GM12873 (cell line): ENCODE results near the gene ACTG1.

Experiments
- TF ChIP-seq, protein P1 (sequence below): IDR thresholded peaks from 2 replicates; pipeline ENCODE4 v1.5.1; 2012; ENCODE audit warnings: low read depth, mild to moderate bottlenecking, moderate library complexity, low read length, control low read depth; ENCODE audit not compliant: insufficient read depth; ENCODE audit errors: missing control alignments

The ACTG1 gene

DNA sequence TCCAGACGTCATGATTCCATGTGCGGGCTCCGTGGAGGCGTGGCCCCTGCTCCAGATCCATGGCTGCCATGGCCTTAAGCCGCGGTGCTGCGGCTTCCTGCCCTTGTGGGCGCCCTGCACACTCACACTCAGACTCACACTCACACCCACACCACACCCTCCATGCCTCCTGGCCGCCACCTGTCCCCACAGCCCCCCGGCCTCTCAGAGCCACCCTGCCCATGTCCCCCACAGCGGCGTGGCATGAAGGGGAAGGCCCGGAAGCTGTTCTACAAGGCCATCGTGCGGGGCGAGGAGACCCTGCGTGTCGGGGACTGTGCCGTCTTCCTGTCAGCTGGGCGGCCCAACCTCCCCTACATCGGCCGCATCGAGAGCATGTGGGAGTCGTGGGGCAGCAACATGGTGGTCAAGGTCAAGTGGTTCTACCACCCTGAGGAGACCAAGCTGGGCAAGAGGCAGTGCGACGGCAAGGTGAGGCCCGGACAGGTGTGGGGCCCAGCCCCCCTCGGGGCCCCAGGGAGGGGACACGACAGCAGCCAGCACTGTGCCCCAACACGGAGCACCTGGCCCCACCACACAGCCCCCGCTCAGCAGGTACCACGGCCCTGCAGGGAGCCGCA lies 50.0 kb downstream of the ACTG1 start:
- TF ChIP-seq, protein P1, sequence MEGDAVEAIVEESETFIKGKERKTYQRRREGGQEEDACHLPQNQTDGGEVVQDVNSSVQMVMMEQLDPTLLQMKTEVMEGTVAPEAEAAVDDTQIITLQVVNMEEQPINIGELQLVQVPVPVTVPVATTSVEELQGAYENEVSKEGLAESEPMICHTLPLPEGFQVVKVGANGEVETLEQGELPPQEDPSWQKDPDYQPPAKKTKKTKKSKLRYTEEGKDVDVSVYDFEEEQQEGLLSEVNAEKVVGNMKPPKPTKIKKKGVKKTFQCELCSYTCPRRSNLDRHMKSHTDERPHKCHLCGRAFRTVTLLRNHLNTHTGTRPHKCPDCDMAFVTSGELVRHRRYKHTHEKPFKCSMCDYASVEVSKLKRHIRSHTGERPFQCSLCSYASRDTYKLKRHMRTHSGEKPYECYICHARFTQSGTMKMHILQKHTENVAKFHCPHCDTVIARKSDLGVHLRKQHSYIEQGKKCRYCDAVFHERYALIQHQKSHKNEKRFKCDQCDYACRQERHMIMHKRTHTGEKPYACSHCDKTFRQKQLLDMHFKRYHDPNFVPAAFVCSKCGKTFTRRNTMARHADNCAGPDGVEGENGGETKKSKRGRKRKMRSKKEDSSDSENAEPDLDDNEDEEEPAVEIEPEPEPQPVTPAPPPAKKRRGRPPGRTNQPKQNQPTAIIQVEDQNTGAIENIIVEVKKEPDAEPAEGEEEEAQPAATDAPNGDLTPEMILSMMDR: no peak

DNA sequence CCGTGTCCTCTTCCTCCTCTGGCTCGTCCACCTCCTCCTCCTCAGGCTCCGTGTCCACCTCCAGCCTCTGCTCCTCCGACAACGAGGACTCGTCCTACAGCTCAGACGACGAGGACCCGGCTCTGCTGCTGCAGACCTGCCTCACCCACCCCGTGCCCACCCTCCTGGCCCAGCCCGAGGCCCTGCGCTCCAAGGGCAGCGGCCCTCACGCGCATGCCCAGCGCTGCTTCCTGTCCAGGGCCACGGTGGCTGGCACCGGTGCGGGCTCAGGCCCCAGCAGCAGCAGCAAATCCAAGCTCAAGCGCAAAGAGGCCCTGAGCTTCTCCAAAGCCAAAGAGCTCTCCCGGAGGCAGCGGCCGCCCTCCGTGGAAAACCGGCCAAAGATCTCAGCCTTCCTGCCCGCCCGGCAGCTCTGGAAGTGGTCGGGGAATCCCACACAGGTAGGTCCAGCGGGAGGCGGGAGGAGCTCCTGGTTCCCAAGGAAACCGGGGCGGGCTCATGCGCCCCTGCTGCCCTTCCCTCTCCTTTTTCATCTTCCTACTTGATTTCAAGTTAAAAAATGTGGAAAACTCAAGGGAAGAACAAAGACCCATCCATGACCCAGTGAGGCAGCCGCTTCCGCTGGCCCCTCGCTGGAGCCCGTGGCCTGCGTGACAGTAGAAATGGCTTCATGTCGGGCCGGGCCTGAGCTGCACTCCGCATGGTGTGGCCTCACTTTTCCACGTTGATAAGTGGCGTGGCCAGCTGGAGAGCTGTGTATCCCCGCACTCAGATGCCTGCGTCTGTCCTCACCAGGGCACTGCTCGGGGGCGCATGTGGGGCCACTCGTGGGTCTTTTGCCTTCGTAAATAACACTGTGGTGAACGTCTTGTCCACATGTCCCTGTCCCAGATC lies 50.7 kb downstream of the ACTG1 start:
- TF ChIP-seq, protein P1: no peak

DNA sequence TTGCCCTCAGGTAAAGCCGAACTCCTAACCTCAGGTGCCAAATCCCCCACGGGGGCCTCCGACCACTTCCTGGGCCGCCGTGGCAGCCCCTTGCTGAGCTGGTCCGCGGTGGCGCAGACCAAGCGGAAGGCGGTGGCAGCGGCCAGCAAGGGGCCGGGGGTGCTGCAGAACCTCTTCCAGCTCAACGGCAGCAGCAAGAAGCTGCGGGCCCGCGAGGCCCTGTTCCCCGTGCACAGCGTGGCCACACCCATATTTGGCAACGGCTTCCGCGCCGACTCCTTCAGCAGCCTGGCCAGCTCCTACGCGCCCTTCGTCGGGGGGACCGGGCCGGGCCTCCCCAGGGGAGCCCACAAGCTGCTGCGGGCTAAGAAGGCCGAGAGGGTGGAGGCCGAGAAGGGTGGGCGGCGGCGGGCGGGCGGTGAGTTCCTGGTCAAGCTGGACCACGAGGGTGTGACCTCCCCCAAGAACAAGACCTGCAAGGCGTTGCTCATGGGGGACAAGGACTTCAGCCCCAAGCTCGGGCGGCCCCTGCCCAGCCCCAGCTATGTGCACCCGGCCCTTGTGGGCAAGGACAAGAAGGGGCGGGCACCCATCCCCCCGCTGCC lies 51.6 kb downstream of the ACTG1 start:
- TF ChIP-seq, protein P1: no peak
